PC-3 (cell line): Measurements from ENCODE around the gene ZNF80. TPM values are rescaled to one million over a fixed set of nuclear protein-coding genes. Genes with fewer than 3 reads are reported as not detected.
"Not testable (repeated sequence)": the region's sequence is repeated elsewhere in the genome, so short reads cannot be mapped to it uniquely, and the experiment has no call there.

ENCODE experiments used
- ATAC-seq: fragments of 200-7000 bp; cut with Tn5 transposase; 2 replicates; pipeline ENCODE4 v1.9.1; 2020; ENCODE audit warnings: mild to moderate bottlenecking, moderate library complexity
- BruUV-seq: library from RNA; stranded (reverse); fragments of 400-500 nt; replicated peaks from 2 replicates; lab custom pipeline; 2021; lab: Mats Ljungman, UMichigan
- CTCF ChIA-PET: fragments of 300-600 bp; sonication (Branson Sonifier 250); formaldehyde crosslinking; loops from one replicate; lab custom pipeline; 2022; ENCODE audit warnings: antibody characterized with exemption; lab: Charles Lee
- POLR2A ChIA-PET: fragments of 300-600 bp; sonication (Branson Sonifier 250); formaldehyde crosslinking; loops from one replicate; lab custom pipeline; 2022; ENCODE audit warnings: antibody characterized with exemption; ENCODE audit not compliant: unreplicated experiment; lab: Charles Lee
- DNase-seq: peaks from one replicate; pipeline ENCODE4 v3.0.0-alpha.2; 2015
- H2AFZ ChIP-seq: fragments of 300-600 bp; sonication (generic); 2 replicates; pipeline ENCODE4 v1.6.0; 2016; ENCODE audit warnings: antibody characterized with exemption, low read length
- H3F3A ChIP-seq: fragments of 300-600 bp; sonication (generic); one replicate; pipeline ENCODE4 v1.6.0; 2017; ENCODE audit warnings: antibody characterized with exemption, low read length, control low read depth, mild to moderate bottlenecking; ENCODE audit not compliant: unreplicated experiment
- H3K27ac ChIP-seq: fragments of 300-600 bp; sonication (generic); 2 replicates; pipeline ENCODE4 v1.5.1; 2016; ENCODE audit warnings: mild to moderate bottlenecking, low read length
- H3K27me3 ChIP-seq: fragments of 300-600 bp; sonication (generic); 2 replicates; pipeline ENCODE4 v1.6.1; 2016; ENCODE audit warnings: low read length, mixed read lengths
- H3K36me3 ChIP-seq: fragments of 300-600 bp; sonication (generic); 2 replicates; pipeline ENCODE4 v1.6.1; 2016; ENCODE audit warnings: low read depth, mixed run types, low read length, mixed read lengths
- H3K4me1 ChIP-seq: fragments of 300-600 bp; sonication (generic); 2 replicates; pipeline ENCODE4 v1.5.1; 2016; ENCODE audit warnings: low read length; ENCODE audit not compliant: insufficient read depth
- H3K4me2 ChIP-seq: fragments of 300-600 bp; sonication (generic); 2 replicates; pipeline ENCODE4 v1.6.0; 2016; ENCODE audit warnings: low read length
- H3K4me3 ChIP-seq: fragments of 300-600 bp; sonication (generic); 2 replicates; pipeline ENCODE4 v1.5.1; 2016; ENCODE audit warnings: mild to moderate bottlenecking, low read length, mixed read lengths
- H3K79me2 ChIP-seq: fragments of 300-600 bp; sonication (generic); 2 replicates; pipeline ENCODE4 v1.6.1; 2017; ENCODE audit warnings: low read length, mixed read lengths
- H3K9ac ChIP-seq: fragments of 300-600 bp; sonication (generic); 2 replicates; pipeline ENCODE4 v1.6.0; 2016; ENCODE audit warnings: mild to moderate bottlenecking, low read length
- H3K9me2 ChIP-seq: fragments of 300-600 bp; sonication (generic); replicated peaks from 2 replicates; pipeline ENCODE4 v1.6.1; 2016; ENCODE audit warnings: mixed run types, low read length, mixed read lengths
- H3K9me3 ChIP-seq: fragments of 300-600 bp; sonication (generic); 2 replicates; pipeline ENCODE4 v1.6.1; 2016; ENCODE audit warnings: low read length, mixed read lengths
- H4K20me1 ChIP-seq: fragments of 300-600 bp; sonication (generic); 2 replicates; pipeline ENCODE4 v1.6.1; 2016; ENCODE audit warnings: low read length, mixed read lengths
- CTCF ChIP-seq: fragments of 300-600 bp; sonication (generic); conservative IDR thresholded peaks from 2 replicates; pipeline ENCODE4 v1.5.1; 2017; ENCODE audit warnings: antibody characterized with exemption, low read depth, mild to moderate bottlenecking, low read length
- EZH2 ChIP-seq: fragments of 300-600 bp; sonication (generic); IDR thresholded peaks from one replicate; pipeline ENCODE4 v1.6.1; 2017; ENCODE audit warnings: antibody characterized with exemption, mild to moderate bottlenecking, low read length; ENCODE audit not compliant: unreplicated experiment
- EZH2phosphoT487 ChIP-seq: fragments of 300-600 bp; sonication (generic); IDR thresholded peaks from 2 replicates; pipeline ENCODE4 v1.6.1; 2018; ENCODE audit warnings: mild to moderate bottlenecking, antibody characterized with exemption, low read length, borderline replicate concordance
- intact Hi-C: fragments of 100-400 bp; cut with micrococcal nuclease; formaldehyde crosslinking; loops from 2 replicates; pipeline ENCODE4 v1.9.0; 2023
- total RNA-seq: library from RNA; depleted of rRNA; stranded (reverse); fragments of >200 nt; gene quantifications from 2 replicates; pipeline ENCODE4 v1.2.3, GENCODE V29; 2014

ZNF80 gene
- total RNA-seq, 1 experiment from 2014 or later, result not detected

DNA sequence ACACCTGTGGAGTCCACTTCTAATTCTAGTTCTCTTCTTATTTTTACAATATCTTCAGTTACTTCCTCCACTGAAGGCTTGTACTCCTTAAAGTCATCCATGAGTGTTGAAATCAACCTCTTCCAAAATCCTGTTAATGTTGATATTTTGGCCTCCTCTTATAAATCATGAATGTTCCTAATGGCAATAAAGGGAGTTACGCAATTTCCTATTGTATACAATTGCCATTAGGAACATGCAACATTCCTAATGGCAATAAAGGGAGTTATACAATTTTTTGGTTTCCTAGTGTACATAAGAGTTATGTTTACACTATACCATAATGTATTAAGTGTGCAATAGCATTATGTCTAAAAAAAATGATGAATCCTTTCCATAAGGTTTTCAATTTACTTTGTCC lies 47.3 kb upstream of the ZNF80 start:
- POLR2A ChIA-PET, result no interaction called here
- no peak overlapping the region for H3K27ac ChIP-seq
- no peaks in the 10 kb centered on the region for H4K20me1 ChIP-seq
- no peak overlapping the region for H2AFZ ChIP-seq
- no TSS peak for BruUV-seq
- TF ChIP-seq EZH2 (no peak), EZH2phosphoT487 (no peak), CTCF (no peak)
- ATAC-seq, result no peak
- no peaks in the 10 kb centered on the region for H3K36me3 ChIP-seq
- H3K9me2 ChIP-seq, result no peaks in the 10 kb centered on the region
- CTCF ChIA-PET, result no interaction called here
- H3K9ac ChIP-seq, result no peak overlapping the region
- H3K4me1 ChIP-seq, result no peaks in the 10 kb centered on the region
- no peaks in the 10 kb centered on the region for H3F3A ChIP-seq
- H3K79me2 ChIP-seq, result no peaks in the 10 kb centered on the region
- no peaks in the 10 kb centered on the region for H3K9me3 ChIP-seq
- H3K27me3 ChIP-seq, result 0 out of 2 replicates have a peak, but pooled peaks cover 3% of the 10 kb centered on the region
- no peak for DNase-seq
- intact Hi-C loops, result no loop called here
- H3K4me2 ChIP-seq, result no peak overlapping the region
- no peak overlapping the region for H3K4me3 ChIP-seq

GRCh38 chr3:114276856-114277255 lies 39.5 kb upstream of the ZNF80 start:
- ATAC-seq, H3K79me2 ChIP-seq, DNase-seq, H3K4me3 ChIP-seq, H3K36me3 ChIP-seq, H3K9me2 ChIP-seq, H2AFZ ChIP-seq, H3K27me3 ChIP-seq, H3K4me1 ChIP-seq, H3F3A ChIP-seq, H3K9ac ChIP-seq, BruUV-seq, H3K4me2 ChIP-seq, intact Hi-C loops, CTCF ChIA-PET, H4K20me1 ChIP-seq, H3K27ac ChIP-seq, H3K9me3 ChIP-seq, POLR2A ChIA-PET: not testable (repeated sequence)

GRCh38 chr3:114274929-114275328 lies 37.6 kb upstream of the ZNF80 start:
- no peak overlapping the region for H3K27ac ChIP-seq
- ChIA-PET POLR2A (no interaction called here), CTCF (no interaction called here)
- no peaks in the 10 kb centered on the region for H3K27me3 ChIP-seq
- BruUV-seq, result no TSS peak
- no peaks in the 10 kb centered on the region for H3F3A ChIP-seq
- no peaks in the 10 kb centered on the region for H3K9me3 ChIP-seq
- DNase-seq, result no peak
- no peaks in the 10 kb centered on the region for H3K4me1 ChIP-seq
- no peaks in the 10 kb centered on the region for H4K20me1 ChIP-seq
- no peak for TF ChIP-seq EZH2phosphoT487
- TF ChIP-seq EZH2, result no peak
- no peak for TF ChIP-seq CTCF
- H3K79me2 ChIP-seq, result no peaks in the 10 kb centered on the region
- no peak overlapping the region for H2AFZ ChIP-seq
- H3K36me3 ChIP-seq, result no peaks in the 10 kb centered on the region
- ATAC-seq, result no peak
- no peak overlapping the region for H3K4me3 ChIP-seq
- H3K9me2 ChIP-seq, result no peaks in the 10 kb centered on the region
- no peak overlapping the region for H3K4me2 ChIP-seq
- intact Hi-C loops, result no loop called here
- H3K9ac ChIP-seq, result no peak overlapping the region
